Ishikawa (cell line): ENCODE results near the gene ATG101.

Experiments
- CEBPB ChIP-seq: IDR thresholded peaks from 2 replicates; pipeline ENCODE4 v1.6.1; 2012
- CREB1 ChIP-seq: IDR thresholded peaks from 2 replicates; pipeline ENCODE4 v1.6.1; 2012; ENCODE audit warnings: low read depth
- EGR1 ChIP-seq: IDR thresholded peaks from 2 replicates; pipeline ENCODE4 v1.6.1; 2012
- EP300 ChIP-seq: IDR thresholded peaks from 2 replicates; pipeline ENCODE4 v1.6.1; 2012; ENCODE audit warnings: borderline replicate concordance
- FOXM1 ChIP-seq: IDR thresholded peaks from 2 replicates; pipeline ENCODE4 v1.6.1; 2012; ENCODE audit warnings: low read depth, borderline replicate concordance
- NFIC ChIP-seq: IDR thresholded peaks from 2 replicates; pipeline ENCODE4 v1.6.1; 2012
- RAD21 ChIP-seq: IDR thresholded peaks from 2 replicates; pipeline ENCODE4 v1.6.1; 2012; ENCODE audit warnings: low read depth
- TAF1 ChIP-seq: IDR thresholded peaks from 2 replicates; pipeline ENCODE4 v1.6.1; 2012; ENCODE audit warnings: low read depth, mild to moderate bottlenecking
- YY1 ChIP-seq: IDR thresholded peaks from 2 replicates; pipeline ENCODE4 v1.6.1; 2012; ENCODE audit warnings: low read depth
- ZBTB7A ChIP-seq: IDR thresholded peaks from 2 replicates; pipeline ENCODE4 v1.6.1; 2012; ENCODE audit warnings: low read depth
- TF ChIP-seq, protein P1 (sequence below): IDR thresholded peaks from 2 replicates; pipeline ENCODE4 v1.6.1; 2012; ENCODE audit warnings: low read depth, mild to moderate bottlenecking
- TF ChIP-seq, protein P2 (sequence below): IDR thresholded peaks from 2 replicates; pipeline ENCODE4 v1.6.1; 2012
- TF ChIP-seq, protein P3 (sequence below): IDR thresholded peaks from 2 replicates; pipeline ENCODE4 v1.6.1; 2012

DNA sequence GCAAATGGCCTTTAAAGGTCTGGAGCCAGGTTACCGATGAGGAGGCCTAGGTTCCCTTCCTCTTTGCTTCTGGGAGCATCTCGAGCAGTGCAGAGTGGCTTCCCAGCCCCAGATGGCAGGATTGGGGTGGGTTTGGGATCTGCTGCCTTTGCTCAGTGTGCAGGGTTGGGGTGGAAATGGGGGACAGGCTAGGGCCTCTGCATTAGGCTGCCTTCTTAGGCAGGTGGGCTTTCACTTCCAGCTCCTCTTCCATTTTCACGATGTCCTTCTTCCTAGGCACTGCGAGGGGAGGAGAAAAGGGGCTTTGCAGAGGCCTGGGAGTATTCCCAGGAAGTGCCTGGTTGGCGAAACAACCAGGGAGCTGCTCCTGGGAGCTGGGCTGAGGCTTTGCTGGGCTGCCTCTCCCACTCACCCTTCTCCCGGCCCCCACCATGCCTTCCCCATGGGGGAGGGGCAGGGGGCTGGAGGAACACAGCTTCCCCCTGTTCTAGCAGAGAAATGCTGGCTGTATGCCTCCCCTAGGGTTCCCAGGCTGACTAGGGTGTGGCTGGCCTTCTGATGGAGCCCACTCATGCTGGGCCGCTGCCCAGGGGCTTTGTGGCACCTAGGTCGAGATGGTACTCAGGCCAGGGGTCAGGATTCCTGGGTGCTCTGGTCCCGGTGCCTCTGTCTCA lies 16.1 kb upstream of the ATG101 start:
- TF ChIP-seq TAF1 (no peak), CEBPB (no peak), EP300 (no peak), RAD21 (no peak), FOXM1 (no peak), ZBTB7A (no peak), EGR1 (no peak), CREB1 (no peak), YY1 (no peak), NFIC (no peak)
- TF ChIP-seq, protein P1, sequence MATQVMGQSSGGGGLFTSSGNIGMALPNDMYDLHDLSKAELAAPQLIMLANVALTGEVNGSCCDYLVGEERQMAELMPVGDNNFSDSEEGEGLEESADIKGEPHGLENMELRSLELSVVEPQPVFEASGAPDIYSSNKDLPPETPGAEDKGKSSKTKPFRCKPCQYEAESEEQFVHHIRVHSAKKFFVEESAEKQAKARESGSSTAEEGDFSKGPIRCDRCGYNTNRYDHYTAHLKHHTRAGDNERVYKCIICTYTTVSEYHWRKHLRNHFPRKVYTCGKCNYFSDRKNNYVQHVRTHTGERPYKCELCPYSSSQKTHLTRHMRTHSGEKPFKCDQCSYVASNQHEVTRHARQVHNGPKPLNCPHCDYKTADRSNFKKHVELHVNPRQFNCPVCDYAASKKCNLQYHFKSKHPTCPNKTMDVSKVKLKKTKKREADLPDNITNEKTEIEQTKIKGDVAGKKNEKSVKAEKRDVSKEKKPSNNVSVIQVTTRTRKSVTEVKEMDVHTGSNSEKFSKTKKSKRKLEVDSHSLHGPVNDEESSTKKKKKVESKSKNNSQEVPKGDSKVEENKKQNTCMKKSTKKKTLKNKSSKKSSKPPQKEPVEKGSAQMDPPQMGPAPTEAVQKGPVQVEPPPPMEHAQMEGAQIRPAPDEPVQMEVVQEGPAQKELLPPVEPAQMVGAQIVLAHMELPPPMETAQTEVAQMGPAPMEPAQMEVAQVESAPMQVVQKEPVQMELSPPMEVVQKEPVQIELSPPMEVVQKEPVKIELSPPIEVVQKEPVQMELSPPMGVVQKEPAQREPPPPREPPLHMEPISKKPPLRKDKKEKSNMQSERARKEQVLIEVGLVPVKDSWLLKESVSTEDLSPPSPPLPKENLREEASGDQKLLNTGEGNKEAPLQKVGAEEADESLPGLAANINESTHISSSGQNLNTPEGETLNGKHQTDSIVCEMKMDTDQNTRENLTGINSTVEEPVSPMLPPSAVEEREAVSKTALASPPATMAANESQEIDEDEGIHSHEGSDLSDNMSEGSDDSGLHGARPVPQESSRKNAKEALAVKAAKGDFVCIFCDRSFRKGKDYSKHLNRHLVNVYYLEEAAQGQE, result no peak
- TF ChIP-seq, protein P2, sequence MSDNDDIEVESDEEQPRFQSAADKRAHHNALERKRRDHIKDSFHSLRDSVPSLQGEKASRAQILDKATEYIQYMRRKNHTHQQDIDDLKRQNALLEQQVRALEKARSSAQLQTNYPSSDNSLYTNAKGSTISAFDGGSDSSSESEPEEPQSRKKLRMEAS, result no peak
- TF ChIP-seq, protein P3, sequence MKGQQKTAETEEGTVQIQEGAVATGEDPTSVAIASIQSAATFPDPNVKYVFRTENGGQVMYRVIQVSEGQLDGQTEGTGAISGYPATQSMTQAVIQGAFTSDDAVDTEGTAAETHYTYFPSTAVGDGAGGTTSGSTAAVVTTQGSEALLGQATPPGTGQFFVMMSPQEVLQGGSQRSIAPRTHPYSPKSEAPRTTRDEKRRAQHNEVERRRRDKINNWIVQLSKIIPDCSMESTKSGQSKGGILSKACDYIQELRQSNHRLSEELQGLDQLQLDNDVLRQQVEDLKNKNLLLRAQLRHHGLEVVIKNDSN, result no peak
